UCSD-AML1 (cell line): ENCODE data around the gene DHDH.

ENCODE experiments used
- DNase-seq: peaks from one replicate; lab custom pipeline; 2025; ENCODE audit not compliant: unreplicated experiment; lab: John Stamatoyannopoulos, UW

The DHDH gene

GRCh38 chr19:48966541-48967345 is 33.2 kb downstream of the DHDH start:
- DNase-seq, result peak; percentile 22

GRCh38 chr19:48967346-48968178 is 34.1 kb downstream of the DHDH start:
- DNase-seq, result peak; percentile 40

- no peak for DNase-seq
Observed at GRCh38 chr19:48968179-48968661, 34.7 kb downstream of the DHDH start.

GRCh38 chr19:48968813-48969218 is 35.3 kb downstream of the DHDH start:
- DNase-seq, result no peak

- peak; percentile 14 for DNase-seq
Observed at GRCh38 chr19:48969276-48970138, 36.0 kb downstream of the DHDH start.

GRCh38 chr19:48970139-48970766 is 36.8 kb downstream of the DHDH start:
- DNase-seq, result no peak

GRCh38 chr19:48970923-48971395 is 37.5 kb downstream of the DHDH start:
- peak; percentile 82 for DNase-seq

- peak; percentile 22 for DNase-seq
Observed at GRCh38 chr19:48975947-48976847, 42.7 kb downstream of the DHDH start.

- DNase-seq, result no peak
Observed at GRCh38 chr19:48977061-48977460, 43.6 kb downstream of the DHDH start.

- no peak for DNase-seq
Observed at GRCh38 chr19:48982280-48982679, 48.8 kb downstream of the DHDH start.

- no peak for DNase-seq
Observed at GRCh38 chr19:48985711-48986110, 52.2 kb downstream of the DHDH start.

- DNase-seq, result no peak
Observed at GRCh38 chr19:48986211-48986610, 52.7 kb downstream of the DHDH start.

GRCh38 chr19:48987323-48987722 is 53.8 kb downstream of the DHDH start:
- no peak for DNase-seq

- DNase-seq, result no peak
Observed at GRCh38 chr19:48988286-48988685, 54.8 kb downstream of the DHDH start.

GRCh38 chr19:48988860-48989259 is 55.4 kb downstream of the DHDH start:
- DNase-seq, result no peak

- no peak for DNase-seq
Observed at GRCh38 chr19:48989701-48990291, 56.3 kb downstream of the DHDH start.

GRCh38 chr19:48990400-48990799 is 56.9 kb downstream of the DHDH start:
- DNase-seq, result no peak

- no peak for DNase-seq
Observed at GRCh38 chr19:48991011-48991609, 57.6 kb downstream of the DHDH start.
